ENCODE measurements around the gene GNG7.

DNA sequence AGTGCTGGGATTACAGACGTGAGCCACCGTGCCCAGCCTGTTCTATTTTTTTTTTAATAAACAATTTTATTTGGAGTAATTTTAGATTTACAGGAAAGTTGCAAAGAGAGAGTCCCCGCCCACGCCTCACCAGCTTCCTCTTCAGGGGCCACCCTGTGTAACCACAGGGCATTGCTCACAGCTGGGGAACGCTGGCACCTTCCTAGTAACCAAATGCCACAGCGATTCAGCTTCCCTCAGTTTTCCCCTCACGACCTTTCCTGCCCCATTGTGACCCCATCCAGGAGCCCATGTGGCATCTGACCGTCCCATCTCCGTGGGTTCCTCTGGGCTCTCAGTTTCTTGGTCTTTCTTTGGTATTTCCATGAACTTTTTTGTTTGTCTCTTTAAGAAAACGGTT is 83.9 kb downstream of the GNG7 start:
- no peak for TF ChIP-seq CTCF (IDR thresholded peaks at IDR 0.05; ENCODE audit: extremely low read depth in 1 of 2, insufficient read depth in 1 of 2, low read depth in 1 of 2, low read length in 2 of 2)
- no peak for TF ChIP-seq MYC (IDR thresholded peaks at IDR 0.05; ENCODE audit: low read depth, low read length)
- TF ChIP-seq GATA2 (IDR thresholded peaks at IDR 0.05; ENCODE audit: insufficient read depth, insufficient read length, low read depth, low read length): no peak
- TF ChIP-seq POLR2A (IDR thresholded peaks at IDR 0.05; ENCODE audit: low read depth, low read length): no peak
- no peak for TF ChIP-seq POLR2AphosphoS5 (IDR thresholded peaks at IDR 0.05; ENCODE audit: insufficient read depth, low read depth, low read length)

All from endothelial cell of umbilical vein (primary cell).